Mammary epithelial cell (primary cell): ENCODE measurements around the gene MFSD6.

Source experiments
- CTCF ChIP-seq, 2 donors: IDR thresholded peaks in 1 of 2; conservative IDR thresholded peaks in 1 of 2; 2 replicates each; pipeline ENCODE4 v1.5.1; 2011 to 2012; ENCODE audit warnings: inconsistent platforms in 2 of 2, low read length in 2 of 2, mild to moderate bottlenecking in 2 of 2, control low read depth in 1 of 2, low read depth in 1 of 2; ENCODE audit not compliant: insufficient read depth in 1 of 2; ENCODE audit errors: extremely low read depth in 1 of 2
- EZH2 ChIP-seq: IDR thresholded peaks from 2 replicates; pipeline ENCODE4 v1.6.1; 2012; ENCODE audit warnings: low read length, inconsistent platforms, borderline replicate concordance

- no peak for TF ChIP-seq CTCF (conservative IDR thresholded peaks at IDR 0.05 in 1 of 2, IDR thresholded peaks at IDR 0.05 in 1 of 2; ENCODE audit: extremely low read depth in 1 of 2, insufficient read depth in 1 of 2, low read depth in 1 of 2, low read length in 2 of 2)
- TF ChIP-seq EZH2, result no peak
These were observed 107.5 kb downstream of the MFSD6 start for GRCh38 chr2:190515687-190516086.
